ENCODE data around the gene CELF5. TPM values are rescaled to one million over a fixed set of nuclear protein-coding genes. Genes with fewer than 3 reads are reported as not detected.
A peak's percentile ranks its signal among the peaks of the same experiment; 100 is the strongest.

Gene CELF5
- total and polyA plus RNA-seq, 9 of the 15 experiments (the other 6 are each of a cell fraction or from before 2014, with no cell fraction given) = 0.01 to 0.56 (median 0.22) TPM

GRCh38 chr19:3183721-3184641 is 40.5 kb upstream of the CELF5 start (continued):
- TF ChIP-seq ZNF699 (CRISPR knock-in tag; IDR thresholded peaks at IDR 0.05; ENCODE audit: insufficient replicate concordance) (no peak), HMGXB4 (CRISPR knock-in tag; IDR thresholded peaks at IDR 0.05) (no peak), PREB (CRISPR knock-in tag; IDR thresholded peaks at IDR 0.05) (no peak), CEBPB (tag; IDR thresholded peaks at IDR 0.05) (no peak), TFAM (CRISPR knock-in tag; conservative IDR thresholded peaks at IDR 0.05) (no peak), SMARCE1 (IDR thresholded peaks at IDR 0.05) (peak; percentile 68), HNRNPK (IDR thresholded peaks at IDR 0.05; ENCODE audit: low read depth, low read length, poor library complexity, severe bottlenecking) (no peak), SNAPC5 (CRISPR knock-in tag; IDR thresholded peaks at IDR 0.05) (no peak), NCOA6 (IDR thresholded peaks at IDR 0.05) (no peak), ARID4B (CRISPR knock-in tag; IDR thresholded peaks at IDR 0.05) (no peak), MXD1 (CRISPR knock-in tag; IDR thresholded peaks at IDR 0.05; ENCODE audit: borderline replicate concordance, poor library complexity, severe bottlenecking) (no peak), ZFPM2 (CRISPR knock-in tag; IDR thresholded peaks at IDR 0.05) (no peak), NR0B1 (IDR thresholded peaks at IDR 0.05; ENCODE audit: partially characterized antibody) (no peak), FOXA3 (CRISPR knock-in tag; conservative IDR thresholded peaks at IDR 0.05 in 1 of 2, IDR thresholded peaks at IDR 0.05 in 1 of 2) (peak; percentile 59 to 86; a peak in 3 of 4 replicates), POLR2AphosphoS5 (IDR thresholded peaks at IDR 0.05; ENCODE audit: control insufficient read depth, insufficient read depth, low read depth, low read length) (peak; percentile 40; the same call in 1 of the 2 replicates)

Measured in K562 (cell line).